ENCODE measurements around the gene RPL32.

DNA sequence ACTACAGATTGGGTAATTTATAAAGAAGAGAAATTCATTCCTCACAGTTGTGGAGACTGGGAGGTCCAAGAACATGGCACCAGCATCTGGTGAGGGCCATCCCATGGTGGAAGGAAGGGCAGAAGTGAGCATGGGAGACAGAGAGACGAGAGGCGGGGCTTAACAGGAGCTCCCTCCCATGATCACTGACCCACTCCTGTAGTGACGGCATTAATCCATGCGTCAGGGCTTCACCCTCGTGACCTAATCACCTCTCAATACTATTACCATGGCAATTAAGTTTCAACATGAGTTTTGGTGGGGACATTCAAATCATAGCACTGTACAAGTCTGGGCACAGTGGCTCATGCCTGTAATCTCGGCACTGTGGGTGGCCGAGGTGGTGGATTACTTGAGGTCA is 17.1 kb downstream of the RPL32 start:
- no peak for TF ChIP-seq POLR2AphosphoS5 (IDR thresholded peaks at IDR 0.05)
- TF ChIP-seq CTCF (IDR thresholded peaks at IDR 0.05), result no peak
- no peak for TF ChIP-seq EP300 (IDR thresholded peaks at IDR 0.05)
- TF ChIP-seq POLR2A (IDR thresholded peaks at IDR 0.05; ENCODE audit: low read depth), result no peak

Data from esophagus muscularis mucosa (tissue), 4 donors.